WERI-Rb-1 (cell line): ENCODE measurements around the gene TPO.
"Not testable (repeated sequence)": the region's sequence is repeated elsewhere in the genome, so short reads cannot be mapped to it uniquely, and the experiment has no call there.

Experiments
- DNase-seq: peaks from one replicate; pipeline ENCODE4 v3.0.0-alpha.2; 2020
- H3K27ac ChIP-seq: fragments of 250-450 bp; sonication (Bioruptor Pico); 2 replicates; pipeline ENCODE4 v1.5.1; 2020; ENCODE audit warnings: mild to moderate bottlenecking, moderate library complexity
- H3K27me3 ChIP-seq: fragments of 250-450 bp; sonication (Bioruptor Pico); 2 replicates; pipeline ENCODE4 v1.5.1; 2021; ENCODE audit warnings: mild to moderate bottlenecking, low read depth, moderate library complexity; ENCODE audit not compliant: insufficient read depth, severe bottlenecking
- H3K36me3 ChIP-seq: fragments of 250-450 bp; sonication (Bioruptor Pico); 2 replicates; pipeline ENCODE4 v1.5.1; 2020; ENCODE audit warnings: mild to moderate bottlenecking, moderate library complexity
- H3K4me3 ChIP-seq: 2 replicates; pipeline ENCODE4 v1.5.1; 2011; ENCODE audit warnings: low read depth, mild to moderate bottlenecking, control low read depth, low read length
- H3K9me3 ChIP-seq: fragments of 250-450 bp; sonication (Bioruptor Pico); 2 replicates; pipeline ENCODE4 v1.5.1; 2021; ENCODE audit warnings: mild to moderate bottlenecking, moderate library complexity; ENCODE audit not compliant: severe bottlenecking
- TF ChIP-seq, protein P1 (sequence below): IDR thresholded peaks from 2 replicates; pipeline ENCODE4 v1.5.1; 2011; ENCODE audit warnings: low read depth, mild to moderate bottlenecking, control low read depth, inconsistent platforms, low read length

The TPO gene

DNA sequence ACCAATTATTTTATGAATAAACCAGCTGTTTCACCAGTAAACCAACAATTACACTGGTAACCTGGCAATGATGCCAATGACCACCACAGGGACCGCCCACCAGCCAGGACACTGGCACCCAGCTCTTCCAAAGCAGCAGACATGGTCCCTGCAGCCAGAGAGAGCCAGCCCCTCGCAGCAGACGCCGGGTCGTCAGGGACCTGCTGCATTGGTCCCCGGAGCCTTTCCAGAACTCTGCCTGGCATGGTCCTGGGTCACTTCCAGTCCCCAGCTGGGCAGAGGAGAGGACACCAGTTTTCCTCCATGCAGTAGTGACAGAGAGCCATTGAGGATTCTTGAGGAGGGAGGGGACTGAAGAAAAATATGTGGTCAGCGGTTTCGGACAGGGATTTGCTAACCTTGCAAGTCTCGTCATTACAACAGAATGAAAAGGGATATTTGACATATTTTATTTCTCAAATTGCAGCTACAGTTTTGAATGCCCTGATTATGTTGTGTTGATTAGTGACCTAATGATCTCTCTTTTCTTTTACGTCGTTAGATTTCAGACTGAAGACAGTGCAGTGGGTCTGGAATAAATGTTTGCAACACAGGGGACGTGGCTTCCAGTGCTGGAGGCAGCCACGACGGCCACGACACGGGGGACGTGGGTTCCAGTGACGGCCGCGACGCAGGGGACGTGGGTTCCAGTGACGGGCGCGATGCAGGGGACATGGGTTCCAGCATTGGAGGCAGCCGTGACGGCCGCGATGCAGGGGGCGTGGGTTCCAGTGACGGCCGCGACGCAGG is 154.5 kb downstream of the TPO start:
- no peak overlapping the region for H3K27ac ChIP-seq

DNA sequence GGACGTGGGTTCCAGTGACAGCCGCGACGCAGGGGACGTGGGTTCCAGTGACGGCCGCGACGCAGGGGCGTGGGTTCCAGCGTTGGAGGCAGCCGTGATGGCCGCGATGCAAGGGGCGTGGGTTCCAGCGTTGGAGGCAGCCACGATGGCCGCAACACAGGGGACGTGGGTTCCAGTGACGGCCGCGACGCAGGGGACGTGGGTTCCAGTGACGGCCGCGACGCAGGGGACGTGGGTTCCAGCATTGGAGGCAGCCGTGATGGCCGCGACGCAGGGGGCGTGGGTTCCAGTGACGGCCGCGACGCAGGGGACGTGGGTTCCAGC is 155.0 kb downstream of the TPO start:
- H3K9me3 ChIP-seq, H3K27me3 ChIP-seq, DNase-seq, H3K36me3 ChIP-seq, H3K4me3 ChIP-seq, H3K27ac ChIP-seq: not testable (repeated sequence)

More for the DNA sequence above, 154.5 kb downstream of the TPO start:
- H3K27me3 ChIP-seq = no peaks in the 10 kb centered on the region
- H3K4me3 ChIP-seq = no peak overlapping the region
- peaks cover 7% of the 10 kb centered on the region for H3K9me3 ChIP-seq
- H3K36me3 ChIP-seq = no peaks in the 10 kb centered on the region
- TF ChIP-seq, protein P1, sequence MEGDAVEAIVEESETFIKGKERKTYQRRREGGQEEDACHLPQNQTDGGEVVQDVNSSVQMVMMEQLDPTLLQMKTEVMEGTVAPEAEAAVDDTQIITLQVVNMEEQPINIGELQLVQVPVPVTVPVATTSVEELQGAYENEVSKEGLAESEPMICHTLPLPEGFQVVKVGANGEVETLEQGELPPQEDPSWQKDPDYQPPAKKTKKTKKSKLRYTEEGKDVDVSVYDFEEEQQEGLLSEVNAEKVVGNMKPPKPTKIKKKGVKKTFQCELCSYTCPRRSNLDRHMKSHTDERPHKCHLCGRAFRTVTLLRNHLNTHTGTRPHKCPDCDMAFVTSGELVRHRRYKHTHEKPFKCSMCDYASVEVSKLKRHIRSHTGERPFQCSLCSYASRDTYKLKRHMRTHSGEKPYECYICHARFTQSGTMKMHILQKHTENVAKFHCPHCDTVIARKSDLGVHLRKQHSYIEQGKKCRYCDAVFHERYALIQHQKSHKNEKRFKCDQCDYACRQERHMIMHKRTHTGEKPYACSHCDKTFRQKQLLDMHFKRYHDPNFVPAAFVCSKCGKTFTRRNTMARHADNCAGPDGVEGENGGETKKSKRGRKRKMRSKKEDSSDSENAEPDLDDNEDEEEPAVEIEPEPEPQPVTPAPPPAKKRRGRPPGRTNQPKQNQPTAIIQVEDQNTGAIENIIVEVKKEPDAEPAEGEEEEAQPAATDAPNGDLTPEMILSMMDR = no peak
- no peak for DNase-seq

DNA sequence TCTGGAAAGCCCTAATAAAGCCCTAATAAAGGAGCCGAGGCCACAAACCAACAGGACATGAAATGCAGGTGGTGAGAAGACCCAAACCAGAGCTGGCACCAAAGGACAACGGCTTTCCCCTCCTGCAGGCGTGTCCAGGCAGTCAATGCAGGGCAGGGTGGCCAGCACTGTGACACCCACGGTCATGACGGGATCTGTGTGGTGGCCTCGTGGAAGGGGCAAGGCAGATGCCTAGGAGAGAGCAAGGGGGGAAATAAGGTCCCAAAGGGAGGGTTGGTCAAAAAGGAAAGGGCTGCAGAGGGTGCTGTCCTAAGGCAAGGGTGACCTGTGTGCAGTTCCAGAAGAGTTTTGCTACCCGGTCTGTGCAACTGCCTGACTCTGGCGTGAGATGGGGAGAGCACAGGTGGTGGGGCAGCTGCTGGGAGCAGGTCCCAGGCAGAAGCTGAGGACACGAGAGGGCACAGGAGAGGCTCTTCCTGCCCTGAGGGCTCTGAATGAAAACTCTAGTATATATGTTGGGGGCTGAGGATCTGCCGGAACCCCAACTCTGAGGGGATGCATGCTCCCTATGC is 156.7 kb downstream of the TPO start:
- Histone ChIP-seq H3K27me3 (no peaks in the 10 kb centered on the region), H3K4me3 (no peak overlapping the region), H3K27ac (no peak overlapping the region), H3K9me3 (peaks cover 7% of the 10 kb centered on the region), H3K36me3 (no peaks in the 10 kb centered on the region)
- DNase-seq = no peak
- TF ChIP-seq, protein P1 = no peak

DNA sequence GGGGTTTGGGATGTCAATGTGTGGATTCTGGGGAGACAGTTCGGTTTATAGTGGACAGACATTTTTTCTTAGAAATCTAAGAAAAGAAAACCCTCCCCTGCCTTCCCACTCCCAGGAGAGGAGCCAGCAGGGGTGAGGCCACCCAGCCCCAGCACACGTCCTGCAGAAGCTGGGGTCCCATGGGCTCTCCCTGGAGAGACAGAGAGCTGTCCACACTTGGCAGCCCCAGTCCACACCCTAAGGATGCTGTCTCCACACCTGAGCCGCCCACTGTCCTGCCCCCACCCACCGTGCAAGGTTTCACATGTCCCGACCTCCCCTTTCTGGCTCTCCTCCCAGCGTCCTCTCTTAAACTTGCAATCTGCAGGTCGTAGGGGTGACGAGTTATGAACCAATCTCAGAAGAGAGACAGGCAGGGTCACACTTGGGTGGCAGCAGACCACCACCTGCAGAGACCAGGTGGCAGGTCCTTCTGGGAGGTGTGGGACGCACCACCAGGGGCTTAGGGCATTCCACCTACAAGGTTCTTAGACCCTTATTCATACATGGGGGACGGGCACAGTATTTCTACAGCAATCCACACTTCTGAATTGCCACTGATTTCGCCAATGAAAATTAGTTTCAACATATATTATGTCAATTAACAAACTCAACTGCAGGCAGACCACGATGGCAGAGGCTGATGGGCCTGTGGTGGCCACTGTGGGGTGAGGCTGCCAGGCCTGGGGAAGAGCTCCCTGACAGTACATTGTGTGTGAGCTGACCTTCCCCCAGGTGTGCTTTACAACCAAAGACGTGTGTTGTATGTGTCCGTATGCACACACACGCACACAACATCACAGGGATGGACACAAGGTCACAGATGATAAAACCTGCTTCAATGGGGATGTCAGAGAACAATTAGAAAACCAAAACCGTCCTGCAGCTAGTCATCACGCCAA is 158.5 kb downstream of the TPO start:
- DNase-seq = no peak
- H3K27me3 ChIP-seq = no peaks in the 10 kb centered on the region
- peaks cover 7% of the 10 kb centered on the region for H3K9me3 ChIP-seq
- TF ChIP-seq, protein P1 = no peak
- H3K4me3 ChIP-seq = no peak overlapping the region
- H3K36me3 ChIP-seq = no peaks in the 10 kb centered on the region
- no peak overlapping the region for H3K27ac ChIP-seq

DNA sequence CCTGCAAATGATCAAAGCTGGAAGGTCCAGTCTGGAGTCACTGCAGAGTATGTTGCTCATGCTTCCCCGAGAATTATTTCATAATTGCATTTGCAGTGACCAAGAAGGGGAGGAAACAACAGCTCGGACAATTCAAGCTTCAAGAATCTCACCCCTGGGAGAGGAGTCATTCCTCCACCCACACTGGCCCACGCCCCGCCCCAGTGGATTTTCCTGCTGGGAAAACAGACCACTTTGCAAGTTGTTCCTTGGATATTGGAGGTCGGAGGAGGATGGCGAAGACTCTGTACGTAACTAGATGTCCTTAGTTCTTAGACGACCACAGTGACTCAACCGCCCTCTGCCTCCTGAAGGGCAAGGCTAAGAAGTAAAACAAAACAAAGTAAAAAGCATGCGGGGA is 159.4 kb downstream of the TPO start:
- DNase-seq = no peak
- Histone ChIP-seq H3K36me3 (no peaks in the 10 kb centered on the region), H3K4me3 (no peak overlapping the region), H3K9me3 (peaks cover 3% of the 10 kb centered on the region), H3K27me3 (no peaks in the 10 kb centered on the region), H3K27ac (no peak overlapping the region)
- TF ChIP-seq, protein P1 = no peak

DNA sequence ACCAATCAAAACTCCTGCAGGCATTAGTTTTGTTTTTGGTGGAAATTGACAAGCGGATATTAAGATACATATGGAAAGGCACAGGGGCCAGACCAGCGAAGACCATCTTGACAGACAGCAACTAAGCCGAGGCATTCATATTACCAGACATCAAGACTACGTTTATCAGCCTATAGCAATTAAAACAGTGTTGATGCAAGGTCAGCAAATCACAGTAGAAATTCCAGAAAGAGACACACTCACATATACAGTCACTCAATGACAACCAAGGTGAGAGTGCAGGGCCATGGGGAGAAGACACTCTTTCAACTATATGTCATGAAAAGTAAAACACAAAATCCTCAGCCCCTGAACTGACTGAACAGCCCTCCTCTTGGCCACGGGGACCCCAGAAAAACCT is 164.6 kb downstream of the TPO start:
- H3K27ac ChIP-seq = no peak overlapping the region
- no peak overlapping the region for H3K4me3 ChIP-seq
- no peaks in the 10 kb centered on the region for H3K36me3 ChIP-seq
- H3K9me3 ChIP-seq = no peaks in the 10 kb centered on the region
- no peak for DNase-seq
- no peaks in the 10 kb centered on the region for H3K27me3 ChIP-seq
- TF ChIP-seq, protein P1 = no peak

DNA sequence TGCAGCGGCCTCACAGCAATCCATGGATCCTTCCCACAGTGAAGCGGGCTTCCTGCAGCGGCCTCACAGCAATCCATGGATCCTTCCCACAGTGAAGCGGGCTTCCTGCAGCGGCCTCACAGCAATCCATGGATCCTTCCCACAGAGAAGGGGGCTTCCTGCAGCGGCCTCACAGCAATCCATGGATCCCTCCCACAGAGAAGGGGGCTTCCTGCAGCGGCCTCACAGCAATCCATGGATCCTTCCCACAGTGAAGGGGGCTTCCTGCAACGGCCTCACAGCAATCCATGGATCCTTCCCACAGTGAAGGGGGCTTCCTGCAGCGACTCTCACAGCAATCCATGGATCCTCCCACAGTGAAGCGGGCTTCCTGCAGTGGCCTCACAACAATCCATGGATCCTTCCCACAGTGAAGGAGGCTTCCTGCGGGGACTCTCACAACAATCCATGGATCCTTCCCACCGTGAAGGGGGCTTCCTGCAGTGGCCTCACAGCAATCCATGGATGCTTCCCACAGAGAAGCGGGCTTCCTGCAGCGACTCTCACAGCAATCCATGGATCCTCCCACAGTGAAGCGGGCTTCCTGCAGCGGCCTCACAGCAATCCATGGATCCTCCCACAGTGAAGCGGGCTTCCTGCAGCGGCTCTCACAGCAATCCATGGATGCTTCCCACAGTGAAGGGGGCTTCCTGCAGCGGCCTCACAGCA is 168.1 kb downstream of the TPO start:
- not testable (repeated sequence) for H3K9me3 ChIP-seq, DNase-seq, H3K27ac ChIP-seq, H3K4me3 ChIP-seq, H3K36me3 ChIP-seq, H3K27me3 ChIP-seq
